ENCODE measurements around the gene TMEM42.

The TMEM42 gene

DNA sequence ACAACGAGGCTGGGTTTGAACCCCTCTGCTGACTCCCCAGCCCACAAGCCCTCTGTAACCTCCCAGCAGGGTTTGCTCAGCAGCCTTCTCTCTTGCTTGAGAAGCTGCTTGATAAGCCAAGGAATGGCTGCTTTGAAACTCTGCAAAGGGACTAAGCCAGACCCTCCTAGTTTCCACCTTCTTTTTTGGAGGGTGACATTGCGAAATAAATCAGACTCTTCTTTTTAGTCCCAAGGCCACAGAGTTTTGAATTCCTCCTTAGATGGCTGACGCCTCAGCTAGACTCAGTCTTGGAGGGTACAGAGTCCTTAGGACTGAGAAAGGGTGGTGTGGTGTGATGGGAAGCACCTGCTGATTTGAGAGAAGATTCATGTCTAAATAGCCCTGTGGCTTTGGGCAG is 13.9 kb downstream of the TMEM42 start:
- FAIRE-seq = no peak

DNA sequence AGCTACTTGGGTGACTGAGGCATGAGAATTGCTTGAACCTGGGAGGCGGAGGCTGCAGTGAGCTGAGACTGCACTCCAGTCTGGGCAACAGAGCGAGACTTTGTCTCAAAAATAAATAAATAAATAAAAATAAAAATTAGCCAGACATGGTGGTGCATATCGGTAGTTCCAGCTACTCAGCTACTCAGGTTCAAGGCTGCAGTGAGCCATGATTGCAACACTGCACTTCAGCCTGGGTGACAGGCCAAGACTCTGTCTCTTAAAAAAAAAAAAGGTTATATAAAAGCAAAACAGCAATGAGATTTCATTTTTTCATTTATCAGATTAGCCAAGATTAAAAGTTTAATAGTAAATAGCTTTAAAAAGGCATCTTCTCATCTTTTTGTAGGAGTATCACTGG is 15.6 kb downstream of the TMEM42 start:
- FAIRE-seq = no peak

DNA sequence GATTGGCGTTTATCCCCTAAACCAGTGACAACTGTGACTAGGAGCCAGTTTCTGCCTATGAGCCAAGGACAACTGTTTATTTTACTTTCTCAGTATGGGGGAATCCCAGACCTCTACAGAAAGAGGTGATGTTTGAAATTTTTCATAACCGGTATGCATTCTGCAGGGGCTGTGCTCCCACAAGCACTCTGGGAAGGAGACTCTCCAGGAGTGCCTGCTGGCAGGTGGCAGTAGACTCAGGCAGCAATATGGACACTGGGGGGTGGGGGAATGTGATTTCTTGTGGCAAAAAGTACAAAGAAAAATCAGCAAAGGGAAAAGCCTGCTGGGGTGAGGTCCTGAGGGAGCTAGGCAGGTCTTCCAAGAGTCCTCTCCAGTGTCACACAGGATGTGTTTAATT is 18.6 kb downstream of the TMEM42 start:
- no peak for FAIRE-seq

DNA sequence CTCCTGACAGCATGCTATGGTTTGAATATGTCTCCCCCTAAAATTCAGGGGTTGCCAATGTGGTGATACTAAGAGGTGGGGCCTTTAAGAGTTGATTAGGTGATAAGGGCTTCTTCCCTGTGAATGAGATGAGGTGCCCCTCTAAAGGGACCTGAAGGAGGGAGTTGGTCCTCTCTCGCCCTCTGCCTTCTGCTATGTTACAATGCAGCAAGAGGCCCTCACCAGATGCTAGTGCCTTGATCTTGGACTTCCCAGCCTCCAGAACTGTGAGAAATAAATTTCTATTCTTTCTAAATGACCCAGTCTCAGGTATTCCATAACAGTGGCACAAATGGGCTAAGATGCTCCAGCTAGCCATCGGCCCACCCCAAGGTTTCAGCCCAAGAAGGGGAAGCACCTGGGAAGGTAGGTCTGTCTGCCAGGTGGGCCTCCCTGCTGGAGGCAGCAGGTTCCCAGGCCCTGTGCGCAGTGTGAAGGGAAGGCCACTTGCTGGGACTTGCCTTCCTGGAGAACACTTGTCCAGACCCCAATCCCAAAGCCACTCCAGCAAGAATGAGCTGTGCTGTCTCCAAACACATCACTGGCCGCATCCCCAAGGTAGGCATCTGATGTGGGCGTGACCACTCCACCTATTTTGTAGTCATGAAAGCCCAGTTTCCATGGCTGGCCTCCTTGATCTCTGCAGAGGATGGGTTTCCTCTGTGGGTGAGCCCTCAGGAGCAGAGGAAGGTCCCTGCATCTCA is 21.7 kb downstream of the TMEM42 start:
- FAIRE-seq = no peak

DNA sequence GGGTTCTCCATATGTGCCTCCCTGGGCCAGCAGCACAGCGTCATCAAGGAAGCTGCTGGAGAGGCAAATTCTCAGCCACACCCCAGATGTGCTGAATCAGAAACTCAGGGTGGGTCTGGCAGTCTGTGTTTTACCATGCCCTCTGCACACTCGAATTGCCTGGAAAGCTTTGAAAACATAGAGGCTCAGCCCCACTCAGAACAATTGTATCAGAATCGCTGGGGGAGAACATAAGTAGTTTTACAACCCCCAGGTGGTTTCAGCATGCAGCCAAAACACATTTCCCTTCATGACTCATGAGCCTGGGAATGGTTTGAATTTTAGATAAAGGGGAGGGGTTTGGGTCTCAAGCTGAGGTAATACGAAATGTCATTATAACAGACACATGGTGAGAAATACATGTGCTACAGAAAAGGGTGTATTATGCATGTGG is 22.3 kb downstream of the TMEM42 start:
- no peak for FAIRE-seq

- FAIRE-seq = no peak
Observed at GRCh38 chr3:44885618-44886017, 23.9 kb downstream of the TMEM42 start.

GRCh38 chr3:44886561-44886960 is 24.8 kb downstream of the TMEM42 start:
- no peak for FAIRE-seq

DNA sequence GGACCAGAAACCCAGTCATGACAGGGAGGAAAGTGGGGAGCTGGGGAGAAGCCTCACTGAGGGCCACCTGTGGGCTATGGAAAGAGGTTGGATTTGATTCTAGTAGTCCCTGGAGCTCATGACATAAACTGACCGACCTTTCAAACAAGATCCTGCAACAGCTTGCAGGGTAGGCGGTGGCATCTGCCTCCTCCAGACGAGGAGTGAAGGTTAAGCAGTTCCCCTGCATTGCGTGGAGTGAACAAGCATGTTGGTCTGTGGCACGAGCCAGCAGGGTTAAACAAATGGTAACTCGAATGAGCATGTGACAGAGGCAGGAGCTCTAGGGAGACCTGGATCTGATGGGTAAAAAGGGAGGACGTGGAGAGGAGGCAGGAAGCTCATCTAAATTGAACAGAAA is 25.4 kb downstream of the TMEM42 start:
- FAIRE-seq = no peak

DNA sequence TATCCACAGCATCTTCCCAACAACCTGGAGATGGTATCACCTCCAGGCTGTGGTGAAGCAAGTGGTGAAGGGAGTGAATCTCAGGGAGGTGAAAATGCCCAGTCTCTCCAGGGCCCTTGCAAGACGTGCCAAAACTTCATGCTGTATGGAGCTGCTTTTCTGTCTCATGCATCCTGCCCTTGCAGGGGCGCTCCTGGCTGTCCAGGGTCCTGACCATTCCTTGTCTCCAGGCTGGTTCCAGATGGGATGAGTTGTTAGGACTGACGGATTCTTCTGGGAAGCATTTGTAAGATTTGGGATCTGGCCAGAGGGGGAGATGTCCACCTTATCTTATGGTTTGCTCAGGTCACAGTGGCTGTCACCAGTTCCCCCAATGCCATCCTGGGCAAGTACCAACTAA is 28.5 kb downstream of the TMEM42 start:
- no peak for FAIRE-seq

DNA sequence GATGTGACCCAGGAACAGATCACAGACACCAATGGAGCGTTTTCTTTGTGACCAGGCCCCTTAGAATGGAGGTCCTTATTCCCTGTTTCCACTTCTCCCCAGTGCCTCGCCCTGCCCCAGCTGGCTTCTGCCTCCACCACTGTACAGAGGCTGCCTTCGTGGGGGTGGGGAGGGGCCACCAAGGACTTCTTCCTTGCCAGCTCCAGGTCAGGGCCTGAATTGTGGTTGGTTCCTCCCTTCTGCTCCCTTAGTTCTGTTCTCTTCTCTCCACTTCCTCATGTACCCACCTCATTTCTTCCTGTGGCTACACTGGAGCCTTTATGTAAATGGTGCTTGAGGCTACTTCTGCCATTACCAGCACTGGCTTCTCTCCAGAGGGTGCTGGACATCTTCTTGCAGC is 29.1 kb downstream of the TMEM42 start:
- no peak for FAIRE-seq

DNA sequence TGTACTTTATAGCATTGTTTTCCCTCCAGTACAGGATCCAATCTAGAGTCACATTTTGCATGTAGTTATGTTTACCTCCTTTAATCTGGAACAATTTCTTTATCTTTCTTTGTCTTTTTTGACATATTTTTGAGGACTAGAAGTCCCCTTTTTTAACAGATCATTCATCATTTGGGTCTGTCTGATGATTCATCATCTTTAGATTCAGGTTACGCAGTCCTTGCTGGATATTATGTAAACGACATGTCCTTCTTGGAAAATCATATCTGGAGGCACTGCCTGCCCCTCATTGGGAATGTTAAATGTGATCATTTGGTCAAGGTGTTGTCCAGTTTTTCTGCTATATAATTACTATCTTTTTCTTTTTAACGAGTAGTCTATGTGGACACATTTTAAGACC is 31.0 kb downstream of the TMEM42 start:
- FAIRE-seq = no peak

DNA sequence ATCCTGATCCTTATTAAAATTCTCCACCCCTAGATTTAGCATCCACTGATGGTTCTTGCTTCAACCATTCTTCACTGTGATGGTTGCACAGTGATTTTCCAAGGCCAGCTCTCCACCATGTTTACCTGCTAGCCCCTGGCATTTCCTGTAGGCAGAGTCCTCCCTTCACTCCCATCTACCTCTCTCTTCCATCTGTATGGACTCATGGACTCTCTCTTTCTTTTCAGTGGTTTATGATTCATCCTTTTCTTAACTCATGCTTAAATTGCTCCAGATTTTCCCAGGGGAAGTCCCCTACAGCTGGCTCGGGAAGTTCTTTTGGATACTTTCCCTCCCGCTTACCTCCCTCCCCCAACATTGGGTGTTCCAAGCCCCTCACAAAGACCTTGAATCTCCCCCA is 31.4 kb downstream of the TMEM42 start:
- no peak for FAIRE-seq

- FAIRE-seq = no peak
Observed at GRCh38 chr3:44894485-44894884, 32.8 kb downstream of the TMEM42 start.

DNA sequence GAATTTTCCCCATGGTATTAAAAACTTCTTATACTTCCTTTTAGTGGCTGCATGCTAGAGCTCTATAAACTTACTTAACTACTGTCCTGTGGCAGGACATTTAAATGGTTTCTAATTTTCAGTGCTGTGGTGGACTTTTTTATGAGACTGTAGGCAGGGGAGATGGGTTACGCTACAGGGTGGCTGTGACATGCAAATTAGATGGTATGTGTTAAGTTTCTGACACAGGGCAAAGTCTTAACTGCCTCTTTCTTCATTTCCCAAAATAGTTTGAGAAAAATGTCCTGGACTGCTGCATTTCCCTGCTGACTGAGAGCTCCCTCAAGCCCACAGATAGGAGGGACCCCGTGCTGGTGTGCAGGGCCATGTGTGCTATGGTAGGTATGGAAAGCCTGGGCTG is 34.7 kb downstream of the TMEM42 start:
- no peak for FAIRE-seq

GRCh38 chr3:44899683-44900367 is 38.1 kb downstream of the TMEM42 start:
- FAIRE-seq = no peak

GRCh38 chr3:44902628-44903027 is 40.9 kb downstream of the TMEM42 start:
- FAIRE-seq = no peak

GRCh38 chr3:44903314-44903713 is 41.6 kb downstream of the TMEM42 start:
- FAIRE-seq = no peak

DNA sequence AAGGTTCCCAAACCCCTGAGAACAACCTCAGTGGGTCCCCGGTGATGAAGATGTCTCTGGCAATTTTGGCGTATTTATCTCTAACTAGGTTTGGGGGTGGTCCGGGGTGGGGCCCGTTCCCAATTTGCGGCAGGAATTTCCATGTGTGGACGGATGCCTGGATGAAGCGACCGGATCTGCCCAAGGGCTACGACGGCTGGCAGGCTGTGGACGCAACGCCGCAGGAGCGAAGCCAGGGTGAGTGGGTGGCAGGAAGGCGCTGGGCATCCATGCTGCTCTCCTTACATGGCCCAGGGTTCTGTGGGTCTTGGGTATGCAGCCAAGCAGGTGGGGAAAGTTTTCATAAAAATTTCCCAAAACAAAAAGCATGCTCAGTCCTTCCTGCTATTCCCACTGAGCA is 42.0 kb downstream of the TMEM42 start:
- FAIRE-seq = no peak

DNA sequence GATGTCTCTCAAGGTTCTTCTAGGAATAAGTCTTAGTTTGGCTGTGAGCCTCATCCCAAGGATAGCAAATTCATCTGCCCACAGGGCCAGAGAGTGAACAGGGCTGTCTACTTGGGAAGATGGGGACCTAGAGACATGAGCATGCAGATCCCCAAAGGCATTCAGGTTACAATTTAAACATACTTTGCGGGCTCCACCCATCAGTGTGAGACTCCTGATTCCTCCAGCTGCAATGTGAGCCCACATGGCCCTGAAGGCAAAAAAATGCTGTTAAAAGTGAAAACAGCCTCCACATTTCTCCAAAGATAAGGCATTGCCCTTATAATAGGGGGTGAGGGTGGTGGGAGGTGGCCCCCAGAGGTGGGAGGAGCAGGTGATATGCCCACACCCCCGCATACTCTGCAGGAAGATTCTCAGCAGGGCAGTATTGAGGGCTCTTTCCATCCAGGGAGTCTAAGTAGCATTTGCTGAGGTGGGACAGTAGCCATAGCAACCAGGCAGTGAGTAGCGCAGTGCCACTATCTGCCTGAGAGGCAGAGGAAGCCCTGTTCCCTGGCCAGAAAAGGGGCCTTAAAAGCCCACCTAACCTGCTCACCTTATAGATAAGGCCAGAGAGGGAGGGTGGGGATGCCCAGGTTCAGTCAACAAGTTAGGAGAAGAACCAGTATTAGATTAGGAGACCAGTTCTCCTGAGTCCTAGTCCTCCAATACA is 43.9 kb downstream of the TMEM42 start:
- FAIRE-seq = no peak

- no peak for FAIRE-seq
Observed at GRCh38 chr3:44906997-44907396, 45.3 kb downstream of the TMEM42 start.

DNA sequence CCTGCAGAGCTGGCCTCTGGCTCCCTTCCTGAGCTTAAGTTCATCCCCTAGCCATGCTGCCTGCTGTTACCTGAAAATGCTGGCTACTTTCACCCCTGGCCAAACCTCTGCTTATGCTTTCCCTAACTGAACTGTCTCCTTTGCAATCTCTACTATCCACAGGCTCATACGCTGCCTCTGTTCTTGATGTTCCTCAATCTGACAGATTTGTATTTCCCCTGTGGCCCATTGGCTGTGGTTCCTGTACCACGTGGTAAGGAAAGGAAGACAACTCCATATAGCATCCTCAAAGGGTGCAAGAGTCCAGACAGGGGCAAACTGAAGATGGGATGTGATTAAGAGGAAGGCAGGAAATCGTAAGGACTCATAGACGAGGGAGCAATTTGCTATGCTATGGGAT is 45.9 kb downstream of the TMEM42 start:
- no peak for FAIRE-seq

- FAIRE-seq = no peak
Observed at GRCh38 chr3:44909063-44909462, 47.4 kb downstream of the TMEM42 start.

GRCh38 chr3:44910693-44911092 is 49.0 kb downstream of the TMEM42 start:
- FAIRE-seq = no peak

DNA sequence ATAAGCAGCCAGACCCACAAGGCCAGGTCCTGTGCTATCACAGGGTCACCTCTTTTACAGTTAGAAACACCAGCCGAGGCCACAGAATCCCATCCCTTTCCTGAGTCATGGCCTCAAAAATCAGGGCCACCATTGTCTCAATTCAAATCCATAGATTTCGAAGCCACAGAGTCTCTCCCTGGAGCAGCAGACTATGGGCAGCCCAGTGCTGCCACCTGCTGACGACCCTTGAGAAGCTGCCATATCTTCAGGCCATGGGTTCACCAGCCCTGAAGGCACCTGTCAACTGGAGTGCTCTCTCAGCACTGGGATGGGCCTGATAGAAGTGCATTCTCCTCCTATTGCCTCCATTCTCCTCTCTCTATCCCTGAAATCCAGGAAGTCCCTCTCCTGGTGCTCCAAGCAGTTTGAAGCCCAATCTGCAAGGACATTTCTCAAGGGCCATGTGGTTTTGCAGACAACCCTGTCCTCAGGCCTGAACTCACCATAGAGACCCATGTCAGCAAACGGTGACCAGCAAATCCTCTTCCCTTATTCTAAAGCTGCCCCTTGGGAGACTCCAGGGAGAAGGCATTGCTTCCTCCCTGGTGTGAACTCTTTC is 52.3 kb downstream of the TMEM42 start:
- no peak for FAIRE-seq

Data from A204.1 (cell line).